ENCODE results near the gene ARL15.

The ARL15 gene

DNA sequence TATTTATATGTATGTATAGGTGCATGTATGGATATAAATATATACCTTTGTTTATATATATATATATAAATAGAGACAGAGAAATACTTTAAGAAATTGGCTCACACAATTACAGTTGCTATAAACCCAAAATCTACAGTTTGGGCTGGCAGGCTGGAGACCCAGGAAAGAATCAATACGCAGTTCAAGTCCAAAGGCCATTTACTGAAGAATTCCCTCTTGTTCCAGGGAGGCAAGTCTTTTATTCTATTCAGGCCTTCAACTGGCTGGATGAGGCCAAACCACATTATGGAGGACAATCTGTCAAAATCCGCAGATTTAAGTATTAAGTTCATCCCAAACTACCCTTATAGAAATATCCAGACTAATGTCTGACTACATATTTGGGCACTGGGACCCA lies 144.7 kb downstream of the ARL15 start:
- peaks cover 3% of the 10 kb centered on the region for H3K9me3 Mint-ChIP-seq
- TF ChIP-seq, protein P1, sequence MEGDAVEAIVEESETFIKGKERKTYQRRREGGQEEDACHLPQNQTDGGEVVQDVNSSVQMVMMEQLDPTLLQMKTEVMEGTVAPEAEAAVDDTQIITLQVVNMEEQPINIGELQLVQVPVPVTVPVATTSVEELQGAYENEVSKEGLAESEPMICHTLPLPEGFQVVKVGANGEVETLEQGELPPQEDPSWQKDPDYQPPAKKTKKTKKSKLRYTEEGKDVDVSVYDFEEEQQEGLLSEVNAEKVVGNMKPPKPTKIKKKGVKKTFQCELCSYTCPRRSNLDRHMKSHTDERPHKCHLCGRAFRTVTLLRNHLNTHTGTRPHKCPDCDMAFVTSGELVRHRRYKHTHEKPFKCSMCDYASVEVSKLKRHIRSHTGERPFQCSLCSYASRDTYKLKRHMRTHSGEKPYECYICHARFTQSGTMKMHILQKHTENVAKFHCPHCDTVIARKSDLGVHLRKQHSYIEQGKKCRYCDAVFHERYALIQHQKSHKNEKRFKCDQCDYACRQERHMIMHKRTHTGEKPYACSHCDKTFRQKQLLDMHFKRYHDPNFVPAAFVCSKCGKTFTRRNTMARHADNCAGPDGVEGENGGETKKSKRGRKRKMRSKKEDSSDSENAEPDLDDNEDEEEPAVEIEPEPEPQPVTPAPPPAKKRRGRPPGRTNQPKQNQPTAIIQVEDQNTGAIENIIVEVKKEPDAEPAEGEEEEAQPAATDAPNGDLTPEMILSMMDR (IDR thresholded peaks at IDR 0.05), result no peak
- H3K27ac Mint-ChIP-seq, result no peak overlapping the region
- peaks cover 49% of the 10 kb centered on the region for H3K36me3 Mint-ChIP-seq (ENCODE audit: low read depth)
- no peak overlapping the region for H3K4me3 Mint-ChIP-seq
- no peaks in the 10 kb centered on the region for H3K27me3 Mint-ChIP-seq (ENCODE audit: low read depth, poor library complexity)
- no peaks in the 10 kb centered on the region for H3K4me1 Mint-ChIP-seq
- no peak for DNase-seq

DNA sequence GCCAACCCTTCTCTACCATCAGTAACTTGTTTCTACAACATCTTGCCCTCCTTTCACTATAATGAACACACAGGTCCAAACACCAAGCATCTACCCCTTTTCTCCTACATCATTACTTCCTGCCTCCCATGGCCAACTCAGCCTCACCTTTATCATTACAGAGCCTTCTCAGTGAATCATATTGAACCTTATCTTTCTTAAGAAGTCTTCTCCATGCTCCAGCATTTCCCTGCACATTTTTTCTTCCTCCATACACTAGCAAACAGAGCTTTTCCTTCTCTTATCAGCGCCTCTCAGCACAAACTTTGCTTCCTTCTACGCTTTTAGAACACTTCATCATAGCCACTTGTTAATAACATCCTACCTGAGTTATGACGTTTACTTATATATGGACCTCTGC lies 148.2 kb downstream of the ARL15 start:
- Mint-ChIP-seq H3K27me3 (ENCODE audit: low read depth, poor library complexity) (no peaks in the 10 kb centered on the region), H3K4me1 (peaks cover 5% of the 10 kb centered on the region), H3K36me3 (ENCODE audit: low read depth) (peaks cover 31% of the 10 kb centered on the region), H3K9me3 (peaks cover 3% of the 10 kb centered on the region), H3K27ac (no peak overlapping the region), H3K4me3 (no peak overlapping the region)
- TF ChIP-seq, protein P1 (IDR thresholded peaks at IDR 0.05), result no peak
- DNase-seq, result no peak

DNA sequence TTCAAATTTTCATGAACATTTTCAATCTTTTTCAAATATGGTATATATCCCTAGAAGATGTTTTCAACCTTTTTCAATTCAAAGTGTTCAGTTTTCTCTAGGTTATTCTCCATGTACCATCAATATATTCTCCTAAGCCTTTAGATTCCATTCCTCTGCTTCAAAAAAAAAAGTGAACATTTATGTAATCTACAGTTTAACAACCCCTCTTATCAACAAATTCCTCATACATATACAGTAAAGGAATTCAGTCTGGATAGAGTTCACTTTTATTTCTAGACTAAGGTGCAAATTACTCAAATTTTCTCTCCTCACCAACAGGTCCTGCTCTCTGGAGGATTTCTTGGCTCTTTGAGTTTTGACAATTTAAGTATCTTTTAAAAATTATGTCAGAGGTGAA lies 150.0 kb downstream of the ARL15 start:
- H3K4me3 Mint-ChIP-seq, result no peak overlapping the region
- no peak for DNase-seq
- H3K27ac Mint-ChIP-seq, result no peak overlapping the region
- H3K9me3 Mint-ChIP-seq, result peaks cover 3% of the 10 kb centered on the region
- peaks cover 17% of the 10 kb centered on the region for H3K4me1 Mint-ChIP-seq
- H3K36me3 Mint-ChIP-seq (ENCODE audit: low read depth), result peaks cover 19% of the 10 kb centered on the region
- TF ChIP-seq, protein P1 (IDR thresholded peaks at IDR 0.05), result no peak
- no peaks in the 10 kb centered on the region for H3K27me3 Mint-ChIP-seq (ENCODE audit: low read depth, poor library complexity)

DNA sequence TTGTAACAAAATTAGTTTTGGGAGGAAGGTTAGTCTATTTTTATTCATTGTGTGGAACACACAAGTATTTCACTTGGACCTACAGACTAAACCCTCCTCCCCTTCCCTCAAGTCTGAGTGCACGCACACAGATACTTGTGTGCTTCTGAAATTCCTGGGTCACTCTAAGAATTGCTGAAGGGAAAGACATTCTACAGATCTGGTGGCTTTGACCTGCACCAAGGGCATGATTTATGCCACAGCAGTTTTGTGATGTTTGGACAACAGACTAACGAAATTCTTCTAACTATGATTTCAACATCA lies 150.5 kb downstream of the ARL15 start:
- Mint-ChIP-seq H3K36me3 (ENCODE audit: low read depth) (peaks cover 17% of the 10 kb centered on the region), H3K9me3 (peaks cover 3% of the 10 kb centered on the region), H3K27ac (no peak overlapping the region), H3K4me1 (peaks cover 17% of the 10 kb centered on the region), H3K27me3 (ENCODE audit: low read depth, poor library complexity) (no peaks in the 10 kb centered on the region), H3K4me3 (no peak overlapping the region)
- DNase-seq, result no peak
- TF ChIP-seq, protein P1 (IDR thresholded peaks at IDR 0.05), result no peak

DNA sequence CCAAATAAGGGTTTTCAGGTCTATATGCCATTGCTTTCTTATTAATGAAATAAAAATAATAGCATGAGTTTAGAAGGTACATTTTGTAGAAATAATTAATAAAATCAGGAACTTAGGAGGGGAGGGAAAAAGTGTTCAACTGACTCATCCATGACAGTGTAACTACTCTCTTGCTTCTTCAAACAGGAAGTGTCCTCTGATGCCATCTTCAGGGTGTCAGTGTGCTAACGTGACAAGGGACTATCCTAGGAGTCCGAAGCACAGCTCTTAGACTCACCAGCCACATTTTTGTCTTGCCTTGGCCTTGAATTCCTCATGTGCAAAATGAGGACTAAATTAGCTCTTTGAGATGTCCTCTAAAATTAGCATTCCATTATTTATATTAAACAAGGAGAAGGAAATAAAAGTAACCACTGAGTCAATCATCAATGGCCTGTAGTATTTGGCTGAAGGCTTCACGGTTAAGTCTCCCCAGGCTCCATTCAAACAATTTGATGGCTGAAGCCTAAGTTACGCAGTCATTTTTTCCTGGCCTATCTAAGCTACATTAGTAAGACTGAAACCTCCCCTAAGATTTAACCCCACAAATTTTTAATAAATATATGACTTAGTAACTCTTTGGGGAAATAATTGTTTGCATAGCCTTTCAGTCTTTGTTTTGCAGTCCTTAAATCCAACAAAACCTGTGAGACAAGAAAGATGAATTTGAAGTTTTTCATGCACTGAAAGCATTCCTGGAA lies 151.1 kb downstream of the ARL15 start:
- no peak overlapping the region for H3K4me3 Mint-ChIP-seq
- H3K27me3 Mint-ChIP-seq (ENCODE audit: low read depth, poor library complexity), result no peaks in the 10 kb centered on the region
- DNase-seq, result no peak
- no peaks in the 10 kb centered on the region for H3K9me3 Mint-ChIP-seq
- TF ChIP-seq, protein P1 (IDR thresholded peaks at IDR 0.05), result no peak
- H3K27ac Mint-ChIP-seq, result peak overlapping the region; percentile 73
- peaks cover 17% of the 10 kb centered on the region for H3K4me1 Mint-ChIP-seq
- peaks cover 12% of the 10 kb centered on the region for H3K36me3 Mint-ChIP-seq (ENCODE audit: low read depth)

DNA sequence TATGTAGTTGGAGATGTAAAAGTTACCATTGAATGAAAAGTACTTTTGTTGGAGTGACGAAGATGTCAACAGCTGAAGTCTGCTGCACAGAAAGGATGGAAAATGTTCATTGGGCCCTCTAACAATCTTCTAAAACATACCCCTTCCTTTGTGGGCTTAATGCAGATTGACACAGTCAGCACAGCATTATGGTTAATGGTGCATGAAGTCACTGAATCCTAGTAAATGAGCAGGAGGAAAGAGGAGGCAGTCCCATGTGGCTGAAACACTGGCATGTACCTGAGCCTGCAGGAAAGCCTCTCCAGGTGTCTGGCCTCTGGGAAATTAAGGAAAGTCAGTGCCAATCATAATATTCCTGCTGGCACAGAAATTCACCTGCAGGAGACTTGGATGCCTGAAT lies 153.8 kb downstream of the ARL15 start:
- Mint-ChIP-seq H3K27me3 (ENCODE audit: low read depth, poor library complexity) (no peaks in the 10 kb centered on the region), H3K27ac (peak overlapping the region; percentile 39), H3K36me3 (ENCODE audit: low read depth) (peaks cover 3% of the 10 kb centered on the region), H3K4me1 (peaks cover 27% of the 10 kb centered on the region), H3K9me3 (no peaks in the 10 kb centered on the region), H3K4me3 (no peak overlapping the region)
- TF ChIP-seq, protein P1 (IDR thresholded peaks at IDR 0.05), result no peak
- no peak for DNase-seq

All from nephron progenitor cell (in vitro differentiated cells).